ENCODE measurements around the gene INVS.
"Not testable (repeated sequence)": the region's sequence is repeated elsewhere in the genome, so short reads cannot be mapped to it uniquely, and the experiment has no call there.

Gene INVS

GRCh38 chr9:100202806-100203205, 103.8 kb downstream of the INVS start:
- DNase-seq = no peak

- DNase-seq = no peak
Measured at GRCh38 chr9:100204796-100205195, 105.8 kb downstream of the INVS start.

GRCh38 chr9:100206899-100207298, 107.9 kb downstream of the INVS start:
- DNase-seq = no peak

- no peak for DNase-seq
Measured at GRCh38 chr9:100208673-100209072, 109.6 kb downstream of the INVS start.

GRCh38 chr9:100211476-100211875, 112.4 kb downstream of the INVS start:
- no peak for DNase-seq

GRCh38 chr9:100213730-100214477, 114.9 kb downstream of the INVS start:
- DNase-seq = no peak

GRCh38 chr9:100216178-100216787, 117.2 kb downstream of the INVS start:
- DNase-seq = peak; percentile 68

- no peak for DNase-seq
Measured at GRCh38 chr9:100217536-100217935, 118.5 kb downstream of the INVS start.

- DNase-seq = no peak
Measured at GRCh38 chr9:100219347-100219746, 120.3 kb downstream of the INVS start.

- no peak for DNase-seq
Measured at GRCh38 chr9:100220936-100221335, 121.9 kb downstream of the INVS start.

GRCh38 chr9:100221538-100221937, 122.5 kb downstream of the INVS start:
- DNase-seq = no peak

- DNase-seq = no peak
Measured at GRCh38 chr9:100222674-100223073, 123.6 kb downstream of the INVS start.

GRCh38 chr9:100227636-100228035, 128.6 kb downstream of the INVS start:
- DNase-seq = no peak

- DNase-seq = no peak
Measured at GRCh38 chr9:100228352-100228869, 129.4 kb downstream of the INVS start.

- no peak for DNase-seq
Measured at GRCh38 chr9:100229136-100229535, 130.1 kb downstream of the INVS start.

GRCh38 chr9:100229561-100229960, 130.5 kb downstream of the INVS start:
- DNase-seq = no peak

- DNase-seq = not testable (repeated sequence)
Measured at GRCh38 chr9:100236986-100237385, 137.9 kb downstream of the INVS start.

- no peak for DNase-seq
Measured at GRCh38 chr9:100240512-100240911, 141.5 kb downstream of the INVS start.

- DNase-seq = no peak
Measured at GRCh38 chr9:100267211-100267610, 168.2 kb downstream of the INVS start.

GRCh38 chr9:100268271-100268670, 169.2 kb downstream of the INVS start:
- no peak for DNase-seq

- DNase-seq = no peak
Measured at GRCh38 chr9:100269656-100270055, 170.6 kb downstream of the INVS start.

GRCh38 chr9:100277166-100277979, 178.3 kb downstream of the INVS start:
- DNase-seq = no peak

- DNase-seq = no peak
Measured at GRCh38 chr9:100281066-100281465, 182.0 kb downstream of the INVS start.

Data from stimulated activated CD4-positive, alpha-beta T cell treated with anti-CD3 and anti-CD28 coated beads, Interleukin-1b, Interleukin-23, amount 100 ng/mL, for 48 hours (primary cell).